SK-N-SH treated with all-trans-retinoic acid at 6 μM for 48 hours (cell line): ENCODE results near the gene MTREX.

Experiments
- ATAC-seq: fragments of 200-7000 bp; cut with Tn5 transposase; 3 replicates; pipeline ENCODE4 v1.9.1; 2020; ENCODE audit warnings: mild to moderate bottlenecking, moderate library complexity
- ARNTL ChIP-seq: fragments of 450-650 bp; formaldehyde crosslinking; IDR thresholded peaks from 2 replicates; pipeline ENCODE4 v1.5.0; 2020; ENCODE audit warnings: low read depth, mild to moderate bottlenecking, moderate library complexity, borderline replicate concordance
- BACH2 ChIP-seq: fragments of 250-450 bp; sonication (Bioruptor Pico); IDR thresholded peaks from 2 replicates; pipeline ENCODE4 v1.9.0; 2021; ENCODE audit warnings: mild to moderate bottlenecking, borderline replicate concordance
- CREB5 ChIP-seq: fragments of 250-450 bp; sonication (Bioruptor Pico); IDR thresholded peaks from 2 replicates; pipeline ENCODE4 v1.5.1; 2020; ENCODE audit warnings: low read depth, mild to moderate bottlenecking, moderate library complexity
- CSDC2 ChIP-seq: fragments of 250-450 bp; sonication (Bioruptor Pico); IDR thresholded peaks from 2 replicates; pipeline ENCODE4 v1.5.0; 2020; ENCODE audit warnings: mild to moderate bottlenecking, moderate library complexity
- CSRNP3 ChIP-seq: fragments of 250-450 bp; sonication (Bioruptor Pico); IDR thresholded peaks from 2 replicates; pipeline ENCODE4 v1.5.1; 2021; ENCODE audit warnings: mild to moderate bottlenecking, moderate library complexity
- ESRRG ChIP-seq: fragments of 250-450 bp; sonication (Bioruptor Pico); IDR thresholded peaks from 2 replicates; pipeline ENCODE4 v1.6.1; 2021; ENCODE audit warnings: mild to moderate bottlenecking
- GLIS3 ChIP-seq: fragments of 250-450 bp; sonication (Bioruptor Pico); IDR thresholded peaks from 2 replicates; pipeline ENCODE4 v1.5.0; 2020; ENCODE audit warnings: mild to moderate bottlenecking, moderate library complexity
- OSR1 ChIP-seq: fragments of 250-450 bp; sonication (Bioruptor Pico); IDR thresholded peaks from 2 replicates; pipeline ENCODE4 v1.8.0; 2022; ENCODE audit warnings: moderate library complexity, mild to moderate bottlenecking, inconsistent platforms
- POU6F1 ChIP-seq: fragments of 250-450 bp; sonication (Bioruptor Pico); IDR thresholded peaks from 2 replicates; pipeline ENCODE4 v1.8.0; 2021; ENCODE audit warnings: low read depth, mild to moderate bottlenecking, moderate library complexity, borderline replicate concordance
- PPARA ChIP-seq: fragments of 250-450 bp; sonication (Bioruptor Pico); IDR thresholded peaks from 2 replicates; pipeline ENCODE4 v1.5.0; 2020; ENCODE audit warnings: mild to moderate bottlenecking, borderline replicate concordance
- RARB ChIP-seq: fragments of 250-450 bp; sonication (Bioruptor Pico); IDR thresholded peaks from 2 replicates; pipeline ENCODE4 v1.8.0; 2021; ENCODE audit warnings: mild to moderate bottlenecking, moderate library complexity
- SNAI2 ChIP-seq: fragments of 250-450 bp; sonication (Bioruptor Pico); IDR thresholded peaks from 2 replicates; pipeline ENCODE4 v1.5.0; 2020; ENCODE audit warnings: mild to moderate bottlenecking, moderate library complexity
- TCF4 ChIP-seq: fragments of 250-450 bp; sonication (Bioruptor Pico); IDR thresholded peaks from 2 replicates; pipeline ENCODE4 v1.8.0; 2021; ENCODE audit warnings: mild to moderate bottlenecking, moderate library complexity, borderline replicate concordance
- TOX ChIP-seq: fragments of 250-450 bp; sonication (Bioruptor Pico); IDR thresholded peaks from 2 replicates; pipeline ENCODE4 v1.8.0; 2021; ENCODE audit warnings: mild to moderate bottlenecking, moderate library complexity, borderline replicate concordance
- TSHZ2 ChIP-seq: fragments of 250-450 bp; sonication (Bioruptor Pico); IDR thresholded peaks from 2 replicates; pipeline ENCODE4 v1.5.0; 2020; ENCODE audit warnings: mild to moderate bottlenecking, moderate library complexity
- ZC3H10 ChIP-seq: fragments of 250-450 bp; sonication (Bioruptor Pico); IDR thresholded peaks from 2 replicates; pipeline ENCODE4 v1.5.1; 2021; ENCODE audit warnings: mild to moderate bottlenecking, moderate library complexity
- ZFP3 ChIP-seq: fragments of 250-450 bp; sonication (Bioruptor Pico); IDR thresholded peaks from 2 replicates; pipeline ENCODE4 v1.5.0; 2020; ENCODE audit warnings: mild to moderate bottlenecking, moderate library complexity
- ZFP30 ChIP-seq: fragments of 450-650 bp; formaldehyde crosslinking; IDR thresholded peaks from 2 replicates; pipeline ENCODE4 v1.5.0; 2022; ENCODE audit warnings: mild to moderate bottlenecking, moderate library complexity
- ZNF70 ChIP-seq: fragments of 450-650 bp; formaldehyde crosslinking; IDR thresholded peaks from 2 replicates; pipeline ENCODE4 v1.5.0; 2020; ENCODE audit warnings: mild to moderate bottlenecking, moderate library complexity
- ZNF8 ChIP-seq: fragments of 450-650 bp; formaldehyde crosslinking; IDR thresholded peaks from 2 replicates; pipeline ENCODE4 v1.5.0; 2020; ENCODE audit warnings: mild to moderate bottlenecking, moderate library complexity

MTREX gene

GRCh38 chr5:55387865-55388264 lies 80.1 kb downstream of the MTREX start:
- ATAC-seq, result no peak
- TF ChIP-seq BACH2 (CRISPR knock-in tag) (no peak), CSRNP3 (CRISPR knock-in tag) (no peak), PPARA (CRISPR knock-in tag) (no peak), ZNF8 (no peak), ZFP3 (CRISPR knock-in tag) (no peak), ZNF70 (CRISPR knock-in tag) (no peak), ZFP30 (CRISPR knock-in tag) (no peak), TOX (CRISPR knock-in tag) (no peak), CSDC2 (CRISPR knock-in tag) (no peak), TSHZ2 (no peak), ESRRG (CRISPR knock-in tag) (no peak), OSR1 (no peak)

- no peak for ATAC-seq
- TF ChIP-seq TCF4 (CRISPR knock-in tag) (no peak), POU6F1 (CRISPR knock-in tag) (no peak), GLIS3 (no peak), ESRRG (CRISPR knock-in tag) (no peak), ZC3H10 (CRISPR knock-in tag) (no peak), ZNF8 (no peak), TSHZ2 (no peak), CREB5 (CRISPR knock-in tag) (no peak), SNAI2 (CRISPR knock-in tag) (no peak)
Measured at GRCh38 chr5:55391707-55392106, 83.9 kb downstream of the MTREX start.

GRCh38 chr5:55392669-55393068 lies 84.9 kb downstream of the MTREX start:
- ATAC-seq, result no peak

More at GRCh38 chr5:55392669-55393068, 84.9 kb downstream of the MTREX start:
- no peak for TF ChIP-seq CREB5 (CRISPR knock-in tag)
- no peak for TF ChIP-seq ZFP30 (CRISPR knock-in tag)
- no peak for TF ChIP-seq RARB (CRISPR knock-in tag)
- no peak for TF ChIP-seq TOX (CRISPR knock-in tag)
- TF ChIP-seq ESRRG (CRISPR knock-in tag), result no peak
- TF ChIP-seq CSDC2 (CRISPR knock-in tag), result no peak
- TF ChIP-seq PPARA (CRISPR knock-in tag), result no peak
- no peak for TF ChIP-seq ARNTL (CRISPR knock-in tag)
- TF ChIP-seq, all 23 proteins: peak for 0
